Glomerular visceral epithelial cell (primary cell): ENCODE data around the gene FOSB.

Source experiments
- DNase-seq: peaks from one replicate; pipeline ENCODE4 v3.0.0-alpha.2; 2016; ENCODE audit errors: extremely low spot score

The FOSB gene

DNA sequence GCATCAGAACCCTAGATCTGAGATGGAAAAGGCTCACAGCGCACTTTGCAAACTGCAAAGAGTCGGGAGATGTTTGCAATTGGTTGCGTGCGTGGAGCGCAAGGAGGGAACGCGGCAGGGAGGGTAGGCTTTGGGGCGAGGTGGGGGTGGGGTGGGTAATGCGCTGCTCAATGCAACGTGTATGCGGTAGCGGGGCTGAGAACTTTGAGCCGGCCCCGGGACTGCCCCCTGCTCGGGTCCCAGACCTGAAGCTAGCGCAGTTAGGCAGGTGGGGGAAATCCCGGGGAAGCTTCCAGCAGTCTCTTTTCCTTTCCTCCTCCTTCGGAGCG lies 971 bp downstream of the FOSB start:
- no peak for DNase-seq

DNA sequence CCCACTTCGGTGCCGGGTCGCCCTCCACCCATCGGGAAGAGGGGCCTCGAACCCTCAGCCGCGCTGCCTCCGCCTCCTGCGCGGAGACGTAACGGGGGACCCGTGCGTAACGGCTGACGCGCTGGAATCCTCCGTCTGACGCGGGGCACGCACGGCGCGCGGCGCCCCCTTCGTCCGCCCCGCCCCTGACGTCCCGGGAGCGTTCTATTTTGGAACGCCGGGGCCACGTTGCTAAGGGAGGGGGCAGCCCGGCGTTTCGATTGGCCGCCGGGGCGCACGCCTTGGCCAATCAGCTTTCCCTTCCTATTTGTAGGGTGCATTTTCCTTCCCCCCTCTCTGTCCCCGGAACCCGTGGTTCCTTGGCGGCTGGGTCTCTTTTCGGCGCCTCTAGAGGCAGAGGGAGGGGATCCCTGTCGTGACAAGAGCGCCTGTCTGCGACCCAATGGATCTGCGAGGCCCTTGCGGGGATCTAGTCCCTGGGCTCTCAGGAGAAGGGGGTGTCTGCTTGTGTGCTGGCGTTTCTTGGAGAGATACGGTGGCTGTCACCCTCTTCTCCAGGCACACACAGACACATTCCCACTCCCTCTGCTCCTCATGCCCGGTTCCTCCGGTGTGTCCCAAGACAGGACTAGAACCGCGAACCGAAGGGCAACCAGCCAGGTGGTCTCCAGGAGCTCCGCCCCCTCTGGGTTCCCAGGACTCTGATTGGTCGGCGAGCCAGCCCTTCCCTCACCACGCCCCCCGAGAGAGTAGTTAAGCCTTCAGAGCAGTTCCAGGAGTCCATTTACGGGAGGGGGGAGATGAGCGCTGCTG lies 1.5 kb downstream of the FOSB start:
- peak; percentile 96 for DNase-seq

DNA sequence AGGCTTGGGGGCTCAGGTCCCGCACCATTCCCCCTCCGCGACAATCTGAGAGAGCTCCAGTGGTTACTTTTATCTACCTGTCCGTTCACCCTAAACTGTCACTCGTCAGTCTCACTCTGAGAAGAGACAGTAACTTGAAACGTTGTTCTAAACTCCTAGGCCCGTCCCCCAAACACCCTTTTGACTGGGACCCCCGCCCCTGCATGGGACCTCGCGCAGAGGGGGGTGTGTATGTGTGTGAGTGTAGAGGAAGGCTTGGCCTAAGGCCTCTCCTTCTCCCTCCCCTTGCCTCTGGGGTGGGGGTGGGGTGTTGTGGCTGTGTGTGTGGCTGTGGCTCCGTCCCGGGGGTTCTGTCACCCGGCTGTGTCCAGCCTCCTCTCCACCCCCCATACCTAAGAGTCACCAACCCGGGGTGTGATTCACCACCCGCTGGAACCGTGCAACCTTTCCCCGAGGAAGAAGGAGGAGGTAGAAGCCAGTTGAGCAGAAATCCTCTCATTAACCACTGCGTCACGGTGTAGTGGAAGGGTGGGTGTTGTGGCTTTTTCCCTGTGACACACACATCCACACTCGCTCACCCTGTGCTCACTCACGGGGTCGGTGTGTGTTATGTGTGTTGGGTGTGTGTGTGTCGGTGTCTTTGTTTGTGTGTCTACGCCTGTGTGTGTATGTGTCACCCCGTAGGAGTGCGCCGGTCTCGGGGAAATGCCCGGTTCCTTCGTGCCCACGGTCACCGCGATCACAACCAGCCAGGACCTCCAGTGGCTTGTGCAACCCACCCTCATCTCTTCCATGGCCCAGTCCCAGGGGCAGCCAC lies 2.4 kb downstream of the FOSB start:
- DNase-seq: peak; percentile 94

DNA sequence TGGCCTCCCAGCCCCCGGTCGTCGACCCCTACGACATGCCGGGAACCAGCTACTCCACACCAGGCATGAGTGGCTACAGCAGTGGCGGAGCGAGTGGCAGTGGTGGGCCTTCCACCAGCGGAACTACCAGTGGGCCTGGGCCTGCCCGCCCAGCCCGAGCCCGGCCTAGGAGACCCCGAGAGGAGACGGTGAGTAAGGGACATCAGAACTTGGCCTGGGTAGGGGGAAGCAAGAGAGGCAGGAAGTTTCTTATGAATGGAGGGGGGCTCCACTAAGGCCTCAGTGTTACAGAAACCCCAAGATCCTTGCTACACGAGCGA lies 2.9 kb downstream of the FOSB start:
- no peak for DNase-seq

DNA sequence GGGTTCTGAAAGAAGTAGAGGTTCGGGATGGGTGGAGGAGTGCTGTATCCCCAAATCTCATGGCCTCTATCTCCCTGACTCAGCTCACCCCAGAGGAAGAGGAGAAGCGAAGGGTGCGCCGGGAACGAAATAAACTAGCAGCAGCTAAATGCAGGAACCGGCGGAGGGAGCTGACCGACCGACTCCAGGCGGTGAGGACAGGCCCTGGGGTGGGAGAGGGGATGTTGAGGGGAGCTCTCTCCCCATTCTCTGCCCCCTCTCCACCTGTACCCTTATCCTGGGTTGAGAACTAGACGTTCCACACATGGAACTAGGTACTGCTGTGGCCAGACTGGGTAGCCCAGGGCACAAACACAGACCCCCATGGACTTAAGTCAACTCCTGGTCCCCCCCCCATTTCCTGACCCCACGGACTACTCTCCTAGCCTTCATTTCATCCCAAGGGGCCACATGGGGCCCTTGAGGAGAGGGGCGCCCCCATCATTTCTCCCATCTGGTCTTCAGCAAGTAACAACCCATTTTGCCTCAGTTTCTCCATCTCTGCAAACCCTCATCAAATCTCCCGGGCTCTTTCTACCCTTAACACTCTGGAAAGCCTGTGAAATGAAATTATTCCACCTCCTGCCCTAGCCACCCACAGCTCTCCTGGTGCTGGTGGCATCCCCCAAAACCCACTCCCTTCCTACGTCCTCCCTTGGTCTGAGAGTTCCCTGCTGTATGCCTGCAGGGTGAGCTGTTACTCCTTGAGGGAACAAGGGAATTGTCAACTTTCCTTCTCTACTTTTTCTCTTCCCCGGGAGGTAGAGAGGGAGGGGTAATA lies 3.5 kb downstream of the FOSB start:
- no peak for DNase-seq

DNA sequence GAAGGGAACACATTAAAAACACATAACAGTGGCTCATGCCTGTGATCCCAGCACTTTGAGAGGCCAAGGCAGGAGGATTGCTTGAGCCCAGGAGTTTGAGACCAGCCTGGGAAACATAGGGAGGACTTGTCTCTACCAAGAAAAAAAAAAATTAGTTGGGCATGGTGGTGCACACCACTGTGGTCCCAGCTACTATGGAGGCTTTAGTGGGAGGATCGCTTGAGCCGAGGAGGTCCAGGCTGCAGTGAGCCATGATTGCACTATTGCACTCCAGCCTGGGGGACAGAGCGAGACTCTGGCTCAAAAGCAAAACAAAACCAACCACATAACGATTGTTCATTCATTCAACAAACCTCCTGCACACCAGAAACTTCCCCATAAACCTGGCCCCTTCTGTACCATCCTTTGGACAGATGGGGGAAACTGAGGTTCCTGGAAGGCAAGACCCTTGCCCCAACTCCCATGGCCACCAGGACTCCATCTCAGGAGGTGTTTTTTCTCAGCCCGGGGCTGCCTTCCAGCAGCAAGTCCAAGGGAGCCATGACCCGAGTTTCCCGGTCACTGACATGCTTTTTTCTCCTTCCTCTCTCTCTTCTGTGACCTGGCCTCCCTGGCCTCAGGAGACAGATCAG lies 4.3 kb downstream of the FOSB start:
- DNase-seq: no peak

DNA sequence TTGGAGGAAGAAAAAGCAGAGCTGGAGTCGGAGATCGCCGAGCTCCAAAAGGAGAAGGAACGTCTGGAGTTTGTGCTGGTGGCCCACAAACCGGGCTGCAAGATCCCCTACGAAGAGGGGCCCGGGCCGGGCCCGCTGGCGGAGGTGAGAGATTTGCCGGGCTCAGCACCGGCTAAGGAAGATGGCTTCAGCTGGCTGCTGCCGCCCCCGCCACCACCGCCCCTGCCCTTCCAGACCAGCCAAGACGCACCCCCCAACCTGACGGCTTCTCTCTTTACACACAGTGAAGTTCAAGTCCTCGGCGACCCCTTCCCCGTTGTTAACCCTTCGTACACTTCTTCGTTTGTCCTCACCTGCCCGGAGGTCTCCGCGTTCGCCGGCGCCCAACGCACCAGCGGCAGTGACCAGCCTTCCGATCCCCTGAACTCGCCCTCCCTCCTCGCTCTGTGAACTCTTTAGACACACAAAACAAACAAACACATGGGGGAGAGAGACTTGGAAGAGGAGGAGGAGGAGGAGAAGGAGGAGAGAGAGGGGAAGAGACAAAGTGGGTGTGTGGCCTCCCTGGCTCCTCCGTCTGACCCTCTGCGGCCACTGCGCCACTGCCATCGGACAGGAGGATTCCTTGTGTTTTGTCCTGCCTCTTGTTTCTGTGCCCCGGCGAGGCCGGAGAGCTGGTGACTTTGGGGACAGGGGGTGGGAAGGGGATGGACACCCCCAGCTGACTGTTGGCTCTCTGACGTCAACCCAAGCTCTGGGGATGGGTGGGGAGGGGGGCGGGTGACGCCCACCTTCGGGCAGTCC lies 5.0 kb downstream of the FOSB start:
- DNase-seq: no peak

DNA sequence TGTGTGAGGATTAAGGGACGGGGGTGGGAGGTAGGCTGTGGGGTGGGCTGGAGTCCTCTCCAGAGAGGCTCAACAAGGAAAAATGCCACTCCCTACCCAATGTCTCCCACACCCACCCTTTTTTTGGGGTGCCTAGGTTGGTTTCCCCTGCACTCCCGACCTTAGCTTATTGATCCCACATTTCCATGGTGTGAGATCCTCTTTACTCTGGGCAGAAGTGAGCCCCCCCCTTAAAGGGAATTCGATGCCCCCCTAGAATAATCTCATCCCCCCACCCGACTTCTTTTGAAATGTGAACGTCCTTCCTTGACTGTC lies 5.5 kb downstream of the FOSB start:
- DNase-seq: no peak

DNA sequence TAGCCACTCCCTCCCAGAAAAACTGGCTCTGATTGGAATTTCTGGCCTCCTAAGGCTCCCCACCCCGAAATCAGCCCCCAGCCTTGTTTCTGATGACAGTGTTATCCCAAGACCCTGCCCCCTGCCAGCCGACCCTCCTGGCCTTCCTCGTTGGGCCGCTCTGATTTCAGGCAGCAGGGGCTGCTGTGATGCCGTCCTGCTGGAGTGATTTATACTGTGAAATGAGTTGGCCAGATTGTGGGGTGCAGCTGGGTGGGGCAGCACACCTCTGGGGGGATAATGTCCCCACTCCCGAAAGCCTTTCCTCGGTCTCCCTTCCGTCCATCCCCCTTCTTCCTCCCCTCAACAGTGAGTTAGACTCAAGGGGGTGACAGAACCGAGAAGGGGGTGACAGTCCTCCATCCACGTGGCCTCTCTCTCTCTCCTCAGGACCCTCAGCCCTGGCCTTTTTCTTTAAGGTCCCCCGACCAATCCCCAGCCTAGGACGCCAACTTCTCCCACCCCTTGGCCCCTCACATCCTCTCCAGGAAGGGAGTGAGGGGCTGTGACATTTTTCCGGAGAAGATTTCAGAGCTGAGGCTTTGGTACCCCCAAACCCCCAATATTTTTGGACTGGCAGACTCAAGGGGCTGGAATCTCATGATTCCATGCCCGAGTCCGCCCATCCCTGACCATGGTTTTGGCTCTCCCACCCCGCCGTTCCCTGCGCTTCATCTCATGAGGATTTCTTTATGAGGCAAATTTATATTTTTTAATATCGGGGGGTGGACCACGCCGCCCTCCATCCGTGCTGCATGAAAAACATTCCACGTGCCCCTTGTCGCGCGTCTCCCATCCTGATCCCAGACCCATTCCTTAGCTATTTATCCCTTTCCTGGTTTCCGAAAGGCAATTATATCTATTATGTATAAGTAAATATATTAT lies 6.1 kb downstream of the FOSB start:
- no peak for DNase-seq

DNA sequence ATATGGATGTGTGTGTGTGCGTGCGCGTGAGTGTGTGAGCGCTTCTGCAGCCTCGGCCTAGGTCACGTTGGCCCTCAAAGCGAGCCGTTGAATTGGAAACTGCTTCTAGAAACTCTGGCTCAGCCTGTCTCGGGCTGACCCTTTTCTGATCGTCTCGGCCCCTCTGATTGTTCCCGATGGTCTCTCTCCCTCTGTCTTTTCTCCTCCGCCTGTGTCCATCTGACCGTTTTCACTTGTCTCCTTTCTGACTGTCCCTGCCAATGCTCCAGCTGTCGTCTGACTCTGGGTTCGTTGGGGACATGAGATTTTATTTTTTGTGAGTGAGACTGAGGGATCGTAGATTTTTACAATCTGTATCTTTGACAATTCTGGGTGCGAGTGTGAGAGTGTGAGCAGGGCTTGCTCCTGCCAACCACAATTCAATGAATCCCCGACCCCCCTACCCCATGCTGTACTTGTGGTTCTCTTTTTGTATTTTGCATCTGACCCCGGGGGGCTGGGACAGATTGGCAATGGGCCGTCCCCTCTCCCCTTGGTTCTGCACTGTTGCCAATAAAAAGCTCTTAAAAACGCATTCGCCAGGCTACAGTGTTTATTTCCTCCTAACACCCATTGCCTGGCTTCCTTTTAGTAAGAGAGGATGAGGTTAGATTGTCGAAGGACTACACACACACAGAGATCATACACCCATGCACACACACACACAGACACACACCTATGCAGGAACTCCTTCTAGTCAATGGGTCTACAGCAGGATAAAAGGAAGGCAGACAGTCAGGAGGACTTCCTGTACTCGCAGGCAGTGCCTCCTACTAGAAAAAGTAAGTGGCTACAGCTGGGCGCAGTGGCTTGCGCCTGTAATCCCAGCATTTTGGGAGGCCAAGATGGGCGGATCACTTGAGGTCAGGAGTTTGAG lies 7.1 kb downstream of the FOSB start:
- no peak for DNase-seq

DNA sequence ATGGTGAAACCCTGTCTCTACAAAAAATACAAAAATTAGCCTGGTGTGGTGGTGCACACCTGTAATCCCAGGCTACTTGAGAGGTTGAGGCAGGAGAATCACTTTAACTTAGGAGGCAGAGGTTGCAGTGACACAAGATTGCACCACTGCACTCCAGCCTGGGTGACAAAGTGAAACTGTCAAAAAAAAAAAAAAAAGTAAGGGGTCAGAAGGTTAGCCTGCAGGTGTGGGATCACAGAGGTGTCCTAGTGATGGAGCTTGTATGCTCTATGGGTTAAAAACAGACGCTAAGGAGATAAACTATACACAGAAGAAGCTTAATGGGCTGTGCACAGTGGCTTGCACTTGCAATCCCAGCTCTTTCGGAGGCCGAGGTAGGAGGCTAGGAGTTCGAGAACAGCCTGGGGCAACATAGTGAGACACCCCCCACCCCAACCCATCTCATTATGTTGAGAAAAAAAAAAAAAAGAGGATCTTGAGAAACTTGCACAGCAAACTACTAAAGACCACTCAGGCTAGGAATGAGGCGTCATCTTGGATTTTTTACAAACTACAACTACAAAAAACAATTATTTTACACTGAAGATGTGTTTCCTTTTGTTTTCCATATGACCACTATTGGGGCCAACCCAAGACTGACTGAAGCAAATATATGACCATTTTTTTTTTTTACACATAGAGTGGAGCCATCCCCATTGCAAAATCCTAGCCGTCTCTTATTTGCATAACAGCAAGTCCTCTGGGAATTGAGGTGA lies 7.9 kb downstream of the FOSB start:
- no peak for DNase-seq

DNA sequence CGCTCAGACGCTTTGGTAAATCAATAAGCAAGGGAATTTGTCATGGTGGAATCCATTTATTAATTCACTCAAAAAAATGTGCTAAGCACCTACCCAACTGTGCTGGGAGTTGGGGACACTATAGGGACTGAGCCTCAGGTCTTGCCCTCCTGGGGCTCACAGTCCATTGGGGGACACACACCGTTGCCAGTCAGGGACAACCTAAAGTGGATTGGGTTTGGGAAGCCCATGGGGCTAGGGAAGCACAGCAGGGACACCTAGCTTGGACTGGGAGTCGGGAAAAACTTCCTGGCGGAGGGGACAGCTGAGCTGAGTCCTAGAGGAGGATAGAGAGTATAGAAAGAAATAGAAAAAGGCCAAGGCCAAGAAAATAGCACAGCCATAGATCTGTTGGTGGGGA lies 8.5 kb downstream of the FOSB start:
- DNase-seq: no peak

DNA sequence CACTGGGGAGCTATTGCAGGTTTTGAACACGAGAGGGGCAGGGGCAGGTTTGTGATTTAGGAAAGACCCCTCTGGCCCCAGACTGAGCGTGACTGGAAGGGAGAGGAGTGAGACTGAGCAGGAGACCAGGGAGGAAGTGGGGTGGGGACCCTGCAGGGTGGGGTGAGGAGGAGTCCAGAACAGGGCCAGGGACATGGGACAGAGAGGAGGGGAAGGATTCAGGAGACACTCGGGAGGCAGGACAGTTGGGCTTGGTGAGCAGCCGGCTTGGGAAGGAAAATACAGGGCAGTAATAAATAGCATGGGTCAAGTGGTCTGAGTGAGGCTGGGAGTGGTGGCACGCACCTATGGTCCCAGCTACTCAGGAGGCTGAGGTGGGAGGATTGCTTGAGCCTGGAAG lies 9.4 kb downstream of the FOSB start:
- DNase-seq: no peak

DNA sequence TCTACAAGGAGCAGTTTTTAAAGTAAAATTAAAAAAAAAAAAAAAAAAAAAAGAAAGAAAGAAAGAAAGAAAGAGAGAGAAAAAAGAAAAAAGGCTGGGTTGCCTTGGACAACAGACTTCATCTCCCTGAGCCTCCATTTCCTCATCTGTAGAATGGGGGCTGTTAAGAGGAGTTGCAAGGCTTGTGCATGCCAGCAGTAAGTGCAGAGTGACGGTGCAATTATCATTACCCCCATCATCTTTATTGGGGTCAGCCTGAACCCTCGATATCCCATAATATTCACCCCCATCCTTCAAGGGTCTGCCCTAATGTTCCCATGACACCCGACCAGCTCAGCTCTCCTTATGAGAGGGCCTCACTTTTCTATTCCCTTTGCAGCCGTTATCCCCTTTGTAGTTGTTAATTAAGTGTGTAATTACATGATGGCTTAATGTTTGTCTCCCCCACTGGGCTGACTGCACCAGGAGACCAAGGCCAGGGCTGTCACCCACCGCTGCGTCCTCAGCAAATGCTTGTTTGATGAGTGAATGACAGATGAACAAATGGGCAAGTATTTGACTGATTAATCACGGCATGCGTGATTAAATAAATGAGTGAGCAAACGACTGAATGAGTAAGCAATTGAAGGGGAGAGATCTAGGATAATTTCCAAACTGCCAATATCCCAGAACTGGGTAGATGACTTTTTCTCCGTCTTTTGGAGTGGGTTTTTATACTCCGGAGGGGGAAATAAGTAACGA lies 10.1 kb downstream of the FOSB start:
- no peak for DNase-seq

DNA sequence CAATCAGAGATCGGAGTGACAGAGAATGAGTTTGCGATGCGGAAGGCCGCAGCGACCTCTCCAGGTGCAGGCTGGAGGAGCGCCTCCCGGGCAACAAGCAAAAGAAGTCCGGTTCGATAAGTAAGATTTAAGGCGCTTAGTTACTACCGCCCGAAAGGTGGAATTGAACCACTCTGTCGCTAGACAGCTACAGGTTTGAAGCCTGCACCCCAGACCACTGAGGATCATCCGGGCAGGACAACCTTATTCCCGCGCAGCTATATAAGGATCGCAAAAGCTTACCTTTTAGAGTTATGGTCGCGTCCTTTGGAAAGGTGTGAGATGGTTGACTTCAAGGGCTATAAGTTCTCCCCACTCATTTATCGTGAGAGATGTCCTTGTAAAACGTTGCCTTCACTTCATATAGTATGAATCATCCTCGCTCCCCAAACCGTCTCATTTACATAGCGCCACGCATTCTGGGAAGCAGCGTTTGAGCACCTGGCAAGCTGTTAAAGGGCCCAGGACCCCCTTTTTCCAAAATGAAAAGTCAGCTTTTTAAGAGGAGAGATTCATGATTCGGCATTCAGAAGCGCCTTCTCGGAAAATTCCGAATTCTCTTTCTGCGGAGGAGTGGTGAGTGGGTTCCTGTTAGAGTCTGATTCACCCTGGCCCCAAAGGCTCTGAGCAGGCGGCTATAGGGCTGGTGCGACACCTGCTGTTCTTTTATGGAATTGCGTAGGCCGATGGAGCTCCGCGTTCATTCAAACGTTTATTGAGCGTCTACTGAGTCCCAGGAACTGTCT lies 10.8 kb downstream of the FOSB start:
- DNase-seq: peak; percentile 95

DNA sequence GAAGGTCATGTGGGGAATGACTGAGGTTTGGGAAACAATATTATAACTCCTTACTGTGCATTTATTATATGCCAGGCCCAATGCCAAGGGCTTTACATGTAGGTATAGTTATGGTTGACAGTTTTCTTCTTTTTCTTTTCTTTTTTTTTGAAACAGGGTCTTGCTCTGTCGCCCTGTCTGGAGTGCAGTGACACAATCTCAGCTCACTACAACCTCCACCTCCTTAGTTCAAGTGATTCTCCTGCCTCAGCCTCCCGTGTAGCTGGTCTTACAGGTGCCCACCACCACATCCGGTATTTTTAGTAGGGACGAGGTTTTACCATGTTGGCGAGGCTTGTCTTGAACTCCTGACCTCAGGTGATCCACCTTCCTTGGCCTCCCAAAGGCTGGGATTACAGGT lies 15.2 kb downstream of the FOSB start:
- no peak for DNase-seq

DNA sequence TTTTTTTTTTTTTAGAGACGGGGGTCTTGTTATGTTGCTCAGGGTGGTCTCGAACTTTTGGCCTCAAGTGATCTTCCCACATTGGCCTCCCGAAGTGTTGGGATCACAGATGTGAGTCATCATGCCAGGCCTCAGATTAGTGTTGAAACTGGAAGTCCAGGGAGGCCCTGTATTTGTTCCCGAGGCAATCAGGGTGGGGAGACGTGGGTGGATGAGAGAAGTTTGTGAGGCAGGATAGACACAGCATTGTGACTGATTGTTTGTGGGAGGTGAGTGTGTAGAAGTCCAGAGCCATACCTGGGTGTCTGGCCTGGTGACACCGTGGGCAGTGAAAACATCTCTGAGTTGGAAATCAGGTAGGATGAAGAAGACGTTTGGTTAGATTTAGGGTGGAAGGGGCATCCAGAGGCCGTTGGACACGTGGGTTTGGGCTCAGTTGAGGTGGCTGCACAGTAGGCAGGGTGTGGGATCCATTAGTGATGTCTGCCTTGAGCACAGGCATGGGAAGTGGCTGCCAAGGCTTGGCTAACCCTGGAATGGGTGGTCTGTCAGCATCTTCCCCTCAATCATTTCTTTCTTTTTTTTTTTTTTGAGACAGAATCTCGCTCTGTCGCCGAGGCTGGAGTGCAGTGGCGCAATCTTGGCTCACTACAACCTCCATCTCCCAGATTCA lies 16.6 kb downstream of the FOSB start:
- no peak for DNase-seq
